HepG2 (cell line): Measurements from ENCODE around the gene NUP88. TPM values are rescaled to one million over a fixed set of nuclear protein-coding genes. Genes with fewer than 3 reads are reported as not detected.

Experiments
- CHCHD3 ChIP-seq: sonication (generic); formaldehyde crosslinking; IDR thresholded peaks from 2 replicates; pipeline ENCODE4 v1.8.0; 2022; ENCODE audit warnings: mild to moderate bottlenecking, missing genetic modification reagents, moderate library complexity
- GATAD1 ChIP-seq: IDR thresholded peaks from 2 replicates; pipeline ENCODE4 v1.6.1; 2016; ENCODE audit warnings: missing genetic modification reagents, missing compliant biosample characterization
- HDAC1 ChIP-seq: sonication (generic); formaldehyde crosslinking; IDR thresholded peaks from 2 replicates; pipeline ENCODE4 v1.5.1; 2020; ENCODE audit warnings: mild to moderate bottlenecking, missing genetic modification reagents
- MEIS2 ChIP-seq: sonication (generic); formaldehyde crosslinking; IDR thresholded peaks from 2 replicates; pipeline ENCODE4 v1.9.0; 2021; ENCODE audit warnings: mild to moderate bottlenecking, missing genetic modification reagents
- MIER2 ChIP-seq: IDR thresholded peaks from 2 replicates; pipeline ENCODE4 v1.6.1; 2016; ENCODE audit warnings: missing biosample characterization, missing genetic modification reagents
- PATZ1 ChIP-seq: sonication (generic); formaldehyde crosslinking; IDR thresholded peaks from 2 replicates; pipeline ENCODE4 v1.4.0; 2020; ENCODE audit warnings: missing genetic modification reagents
- RCOR2 ChIP-seq: IDR thresholded peaks from 2 replicates; pipeline ENCODE4 v1.6.1; 2016; ENCODE audit warnings: missing biosample characterization, missing genetic modification reagents
- RFXANK ChIP-seq: IDR thresholded peaks from 2 replicates; pipeline ENCODE4 v1.6.1; 2016
- TAF15 ChIP-seq: fragments of 200-400 bp; formaldehyde crosslinking; IDR thresholded peaks from one replicate; pipeline ENCODE4 v1.6.1; 2018; ENCODE audit warnings: mild to moderate bottlenecking, low read depth, low read length; ENCODE audit not compliant: poor library complexity, severe bottlenecking
- ZBTB39 ChIP-seq: sonication (generic); formaldehyde crosslinking; IDR thresholded peaks from 2 replicates; pipeline ENCODE4 v1.5.0; 2020; ENCODE audit warnings: missing genetic modification reagents
- ZEB1 ChIP-seq: IDR thresholded peaks from 2 replicates; pipeline ENCODE4 v1.6.1; 2012; ENCODE audit warnings: mild to moderate bottlenecking, low read depth, inconsistent platforms; ENCODE audit not compliant: insufficient replicate concordance
- ZNF30 ChIP-seq: sonication (generic); formaldehyde crosslinking; IDR thresholded peaks from 2 replicates; pipeline ENCODE4 v1.5.0; 2020; ENCODE audit warnings: mild to moderate bottlenecking, missing genetic modification reagents
- ZNF326 ChIP-seq: sonication (generic); formaldehyde crosslinking; IDR thresholded peaks from 2 replicates; pipeline ENCODE4 v1.4.0; 2020; ENCODE audit warnings: missing genetic modification reagents, borderline replicate concordance
- ZNF367 ChIP-seq: sonication (generic); formaldehyde crosslinking; IDR thresholded peaks from 2 replicates; pipeline ENCODE4 v1.4.0; 2020; ENCODE audit warnings: missing genetic modification reagents, borderline replicate concordance
- ZNF572 ChIP-seq: sonication (generic); formaldehyde crosslinking; IDR thresholded peaks from 2 replicates; pipeline ENCODE4 v1.5.1; 2020; ENCODE audit warnings: mild to moderate bottlenecking, missing genetic modification reagents
- ZNF670 ChIP-seq: sonication (generic); formaldehyde crosslinking; IDR thresholded peaks from 2 replicates; pipeline ENCODE4 v1.8.0; 2022; ENCODE audit warnings: mild to moderate bottlenecking, missing genetic modification reagents, borderline replicate concordance
- ZNF724P ChIP-seq: sonication (generic); formaldehyde crosslinking; IDR thresholded peaks from 2 replicates; pipeline ENCODE4 v1.8.0; 2022; ENCODE audit warnings: missing genetic modification reagents, borderline replicate concordance
- ZNF747 ChIP-seq: sonication (generic); formaldehyde crosslinking; IDR thresholded peaks from 2 replicates; pipeline ENCODE4 v1.8.1; 2023; ENCODE audit warnings: missing genetic modification reagents, mild to moderate bottlenecking, borderline replicate concordance
- ZSCAN20 ChIP-seq: sonication (generic); formaldehyde crosslinking; IDR thresholded peaks from 2 replicates; pipeline ENCODE4 v1.4.0; 2020; ENCODE audit warnings: missing genetic modification reagents, mild to moderate bottlenecking, borderline replicate concordance
- polyA plus RNA-seq, 8 experiments: library from polyadenylated mRNA; depleted of rRNA in 3 of 8; stranded (reverse) in 7 of 8; unstranded in 1 of 8; fragments of >200 nt; fragmentation: Illumina TruSeq in 4 of 8; extraction: Trizol in 4 of 8; gene quantifications; 2 replicates each; pipeline versions ENCODE4 v1.2.1 to v1.2.3, GENCODE V29; 2011 to 2016; ENCODE audit warnings: low read depth in 4 of 8, missing spikeins in 1 of 8, mixed read lengths in 1 of 8; ENCODE audit not compliant: insufficient read depth in 1 of 8
- total RNA-seq, 5 experiments: library from RNA; depleted of rRNA; stranded (reverse); fragments of >200 nt; fragmentation: Illumina TruSeq; extraction: Trizol; gene quantifications; 2 replicates each; pipeline ENCODE4 v1.2.3, GENCODE V29; 2016; ENCODE audit warnings: low read depth in 1 of 5
- TF ChIP-seq, protein P1 (sequence below): sonication (generic); formaldehyde crosslinking; IDR thresholded peaks from 2 replicates; pipeline ENCODE4 v1.5.1; 2020; ENCODE audit warnings: missing genetic modification reagents, mild to moderate bottlenecking, borderline replicate concordance
- TF ChIP-seq, protein P2 (sequence below): sonication (generic); formaldehyde crosslinking; IDR thresholded peaks from 2 replicates; pipeline ENCODE4 v1.4.0; 2020; ENCODE audit warnings: missing genetic modification reagents
- TF ChIP-seq, protein P3 (sequence below): sonication (generic); formaldehyde crosslinking; IDR thresholded peaks from 2 replicates; pipeline ENCODE4 v1.5.0; 2020; ENCODE audit warnings: missing genetic modification reagents

NUP88 gene
- total and polyA plus RNA-seq, 2 of the 13 experiments (the other 11 are each of a cell fraction or from before 2014, with no cell fraction given): 48.2 to 130 TPM

DNA sequence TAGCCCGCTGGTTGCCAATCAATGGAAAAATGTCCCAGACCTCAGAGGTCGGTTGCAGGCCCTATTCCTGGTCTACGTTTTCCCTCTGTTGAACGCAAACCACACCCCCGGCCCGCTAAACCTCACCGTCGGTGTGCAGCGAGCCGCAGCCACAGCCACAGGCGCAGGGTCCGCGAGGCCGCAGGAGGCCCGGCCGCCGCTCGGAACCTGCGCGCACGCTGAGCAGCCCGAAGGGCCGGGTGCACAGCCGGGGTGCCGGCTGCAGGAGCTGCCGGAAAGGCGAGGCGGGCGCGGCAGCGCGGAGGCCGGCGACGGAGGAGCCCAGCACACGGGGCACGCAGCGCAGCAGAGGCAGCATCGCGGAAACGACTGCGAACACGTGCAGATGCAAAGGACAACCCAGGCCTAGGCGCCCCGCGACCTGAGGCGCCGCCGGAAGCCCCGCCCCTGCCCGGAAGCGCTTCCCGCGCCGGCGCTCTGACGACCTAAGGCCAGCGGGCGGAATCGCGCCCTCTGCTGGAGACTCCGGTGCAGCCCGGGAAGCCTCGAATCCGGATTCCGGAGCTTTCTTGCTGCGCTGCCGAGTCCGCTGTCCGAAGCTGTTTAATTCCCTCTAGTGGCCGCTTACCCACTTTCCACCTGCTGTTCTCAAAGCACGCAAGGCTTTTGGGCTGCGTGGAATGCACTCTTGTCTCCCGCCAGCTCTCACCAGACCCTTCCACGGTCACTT lies 19.4 kb upstream of the NUP88 start, which contains the start of gene C1QBP (continued):
- TF ChIP-seq GATAD1: peak; percentile 89
- TF ChIP-seq, protein P1, sequence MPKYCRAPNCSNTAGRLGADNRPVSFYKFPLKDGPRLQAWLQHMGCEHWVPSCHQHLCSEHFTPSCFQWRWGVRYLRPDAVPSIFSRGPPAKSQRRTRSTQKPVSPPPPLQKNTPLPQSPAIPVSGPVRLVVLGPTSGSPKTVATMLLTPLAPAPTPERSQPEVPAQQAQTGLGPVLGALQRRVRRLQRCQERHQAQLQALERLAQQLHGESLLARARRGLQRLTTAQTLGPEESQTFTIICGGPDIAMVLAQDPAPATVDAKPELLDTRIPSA (CRISPR knock-in tag): peak; percentile 82; the same call in 1 of the 2 replicates
- TF ChIP-seq HDAC1 (CRISPR knock-in tag): peak; percentile 86
- peak; percentile 67 for TF ChIP-seq MEIS2 (CRISPR knock-in tag)
- TF ChIP-seq, protein P2, sequence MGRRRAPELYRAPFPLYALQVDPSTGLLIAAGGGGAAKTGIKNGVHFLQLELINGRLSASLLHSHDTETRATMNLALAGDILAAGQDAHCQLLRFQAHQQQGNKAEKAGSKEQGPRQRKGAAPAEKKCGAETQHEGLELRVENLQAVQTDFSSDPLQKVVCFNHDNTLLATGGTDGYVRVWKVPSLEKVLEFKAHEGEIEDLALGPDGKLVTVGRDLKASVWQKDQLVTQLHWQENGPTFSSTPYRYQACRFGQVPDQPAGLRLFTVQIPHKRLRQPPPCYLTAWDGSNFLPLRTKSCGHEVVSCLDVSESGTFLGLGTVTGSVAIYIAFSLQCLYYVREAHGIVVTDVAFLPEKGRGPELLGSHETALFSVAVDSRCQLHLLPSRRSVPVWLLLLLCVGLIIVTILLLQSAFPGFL (CRISPR knock-in tag): peak; percentile 88
- peak; percentile 21; the same call in 1 of the 2 replicates for TF ChIP-seq PATZ1
- TF ChIP-seq ZNF367: 0 out of 2 replicates have a peak, but pooled peaks have one; percentile 60
- TF ChIP-seq ZNF30 (CRISPR knock-in tag): no peak
- TF ChIP-seq ZNF747 (CRISPR knock-in tag): no peak; the same call in 1 of the 2 replicates
- TF ChIP-seq ZBTB39 (CRISPR knock-in tag): no peak
- TF ChIP-seq CHCHD3 (CRISPR knock-in tag): peak; percentile 31; the same call in 1 of the 2 replicates
- no peak; the same call in none of the 2 replicates for TF ChIP-seq ZSCAN20 (CRISPR knock-in tag)
- TF ChIP-seq ZNF724P (CRISPR knock-in tag): peak; percentile 59; the same call in 1 of the 2 replicates
- TF ChIP-seq MIER2: 0 out of 2 replicates have a peak, but pooled peaks have one; percentile 35
- TF ChIP-seq RCOR2 (CRISPR knock-in tag): no peak
- TF ChIP-seq ZEB1: no peak
- TF ChIP-seq RFXANK (CRISPR knock-in tag): no peak
- no peak for TF ChIP-seq ZNF572 (CRISPR knock-in tag)
- TF ChIP-seq TAF15: peak; percentile 93
- no peak for TF ChIP-seq ZNF326 (CRISPR knock-in tag)
- TF ChIP-seq, protein P3, sequence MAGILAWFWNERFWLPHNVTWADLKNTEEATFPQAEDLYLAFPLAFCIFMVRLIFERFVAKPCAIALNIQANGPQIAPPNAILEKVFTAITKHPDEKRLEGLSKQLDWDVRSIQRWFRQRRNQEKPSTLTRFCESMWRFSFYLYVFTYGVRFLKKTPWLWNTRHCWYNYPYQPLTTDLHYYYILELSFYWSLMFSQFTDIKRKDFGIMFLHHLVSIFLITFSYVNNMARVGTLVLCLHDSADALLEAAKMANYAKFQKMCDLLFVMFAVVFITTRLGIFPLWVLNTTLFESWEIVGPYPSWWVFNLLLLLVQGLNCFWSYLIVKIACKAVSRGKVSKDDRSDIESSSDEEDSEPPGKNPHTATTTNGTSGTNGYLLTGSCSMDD (CRISPR knock-in tag): 0 out of 2 replicates have a peak, but pooled peaks have one; percentile 46
- TF ChIP-seq ZNF670 (CRISPR knock-in tag): peak; percentile 65; the same call in 1 of the 2 replicates
